Stimulated activated CD8-positive, alpha-beta memory T cell treated with anti-CD3 and anti-CD28 coated beads, Interleukin-12 subunit alpha, Interleukin-12 subunit beta, amount 100 ng/mL, for 24 hours (primary cell): ENCODE results near the gene EAF2.
"Not testable (repeated sequence)": the region's sequence is repeated elsewhere in the genome, so short reads cannot be mapped to it uniquely, and the experiment has no call there.

Experiments used
- DNase-seq: peaks from one replicate; pipeline ENCODE4 v3.0.0-alpha.2; 2020; ENCODE audit errors: extremely low read depth

EAF2 gene

GRCh38 chr3:121863247-121863646 lies 28.2 kb downstream of the EAF2 start:
- DNase-seq = not testable (repeated sequence)

- DNase-seq = no peak
These were observed 28.8 kb downstream of the EAF2 start for GRCh38 chr3:121863801-121864200.

DNA sequence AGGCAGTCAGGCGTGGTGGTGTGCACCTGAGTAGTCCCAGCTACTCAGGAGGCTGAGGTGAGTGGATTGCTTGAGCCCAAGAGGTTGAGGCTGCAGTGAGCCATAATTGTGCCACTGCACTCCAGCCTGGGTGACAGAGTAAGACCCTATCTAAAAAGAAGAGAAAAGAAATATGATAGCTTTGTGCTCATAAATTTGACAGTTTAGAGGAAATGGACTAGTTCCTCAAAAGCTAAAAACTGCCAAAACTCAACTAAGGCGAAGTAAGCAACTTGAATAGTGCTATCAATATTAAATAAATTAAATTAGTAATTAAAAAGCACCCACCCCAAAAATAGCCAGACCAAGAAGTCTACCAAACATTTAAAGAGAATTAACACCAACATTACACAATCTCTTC lies 34.7 kb downstream of the EAF2 start:
- DNase-seq = no peak

- DNase-seq = no peak
These were observed 35.7 kb downstream of the EAF2 start for GRCh38 chr3:121870717-121871116.

DNA sequence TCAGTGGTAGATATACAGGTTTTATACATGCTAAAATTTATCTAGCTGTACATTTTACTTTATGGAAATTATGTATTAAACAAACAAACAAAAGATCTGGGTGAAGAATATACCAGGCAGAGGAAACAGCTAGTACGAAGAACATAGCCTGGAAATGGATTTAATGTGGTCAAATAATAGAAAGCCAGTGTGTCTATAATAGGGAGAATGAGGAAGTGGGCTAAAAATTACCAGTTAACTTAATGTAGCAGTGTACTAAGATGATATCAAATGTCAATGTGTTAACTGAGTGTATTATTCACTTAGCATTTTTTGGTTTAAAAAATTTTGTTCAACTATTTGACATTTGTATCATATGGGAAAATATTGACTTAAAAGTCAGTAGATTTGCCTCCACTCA lies 36.4 kb downstream of the EAF2 start:
- DNase-seq = no peak

DNA sequence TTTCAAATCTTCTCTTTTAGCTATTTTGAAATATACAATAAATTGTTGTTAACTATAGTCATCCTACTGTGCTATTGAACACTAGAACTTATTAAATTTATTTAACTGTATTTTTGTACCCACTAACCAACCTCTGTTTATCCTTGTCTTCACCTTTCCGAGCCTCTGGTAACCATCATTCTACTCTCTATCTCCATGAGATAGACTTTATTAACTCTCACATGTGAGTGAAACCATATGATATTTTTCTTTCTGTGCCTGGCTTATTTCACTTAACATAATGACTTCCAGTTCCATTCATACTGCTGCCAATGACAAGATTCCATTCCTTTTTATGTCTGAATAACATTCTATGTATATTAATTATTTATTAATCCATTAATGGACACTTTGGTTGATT lies 43.4 kb downstream of the EAF2 start:
- no peak for DNase-seq

GRCh38 chr3:121883507-121883906 lies 48.5 kb downstream of the EAF2 start:
- DNase-seq = no peak

DNA sequence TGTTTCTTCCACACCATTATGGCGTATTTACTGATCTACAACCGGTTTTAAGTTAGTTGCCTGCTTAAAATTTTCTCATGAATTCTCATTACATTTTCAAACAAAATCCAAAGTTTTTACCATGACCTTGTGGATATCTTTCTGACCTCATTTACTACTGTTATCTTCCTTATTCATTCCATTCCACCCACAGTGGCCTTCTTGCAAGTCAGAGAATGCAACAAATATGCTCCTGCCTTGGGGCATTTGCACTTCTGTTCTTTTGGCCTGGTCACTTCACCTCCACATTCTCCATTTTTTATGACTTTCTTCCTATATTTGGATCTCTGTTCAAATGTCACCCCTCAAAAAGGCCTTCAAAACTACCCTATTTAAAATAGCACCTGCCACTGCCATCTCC lies 50.4 kb downstream of the EAF2 start:
- DNase-seq = no peak

DNA sequence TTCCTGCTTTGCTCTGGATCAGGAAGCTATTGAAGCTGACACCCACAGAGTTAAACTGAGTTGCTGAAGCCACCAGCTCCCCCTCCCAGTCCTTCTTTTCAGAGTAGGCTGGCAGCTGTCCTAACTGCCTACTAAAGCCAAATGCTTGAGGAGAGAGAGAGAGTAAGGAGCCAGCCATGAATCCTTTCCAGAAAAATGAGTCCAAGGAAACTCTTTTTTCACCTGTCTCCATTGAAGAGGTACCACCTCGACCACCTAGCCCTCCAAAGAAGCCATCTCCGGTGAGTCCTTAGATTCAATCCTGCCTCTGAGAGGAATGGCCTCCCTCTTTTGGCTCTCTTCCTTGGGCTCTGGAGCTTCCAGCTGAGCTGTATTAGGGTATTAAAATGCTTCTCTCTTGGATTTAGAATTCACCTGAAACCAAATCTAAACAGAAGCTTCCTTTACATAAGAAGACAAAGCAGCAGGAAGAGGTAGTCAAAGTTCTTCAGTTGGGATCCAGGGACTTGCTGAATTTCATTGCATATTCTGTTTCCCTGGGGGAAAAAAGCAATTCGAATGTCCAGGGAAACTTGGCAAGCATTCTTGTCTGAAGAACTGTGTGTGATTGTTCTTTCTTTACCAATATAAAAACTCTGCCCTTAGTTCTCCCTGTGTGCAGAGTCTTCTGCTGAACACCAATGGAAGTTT lies 59.4 kb downstream of the EAF2 start, which contains the start of gene SLC15A2:
Gene SLC15A2 (plus strand): TSS at position 101 of the 690 bp plus-strand sequence. CDS start 76 bp downstream, at position 177.
- DNase-seq = no peak

DNA sequence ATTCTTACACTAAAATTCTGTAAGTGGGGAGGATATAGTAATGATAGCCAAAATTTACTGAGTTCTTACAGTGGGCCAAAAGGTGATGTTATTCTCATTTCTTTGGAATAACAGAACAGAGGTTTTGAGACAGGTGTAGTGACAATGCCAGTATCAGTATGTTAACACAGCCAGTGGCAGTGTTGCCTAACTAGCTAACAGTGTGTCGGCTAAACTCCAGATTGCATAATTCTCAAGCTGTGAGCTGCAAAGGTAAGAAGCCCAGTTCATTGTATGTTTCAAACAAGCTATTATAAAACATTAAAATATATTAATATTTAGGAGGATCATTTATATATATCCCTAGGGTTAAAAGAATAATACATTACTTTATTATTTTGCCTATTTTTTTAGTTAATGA lies 60.1 kb downstream of the EAF2 start:
- no peak for DNase-seq

DNA sequence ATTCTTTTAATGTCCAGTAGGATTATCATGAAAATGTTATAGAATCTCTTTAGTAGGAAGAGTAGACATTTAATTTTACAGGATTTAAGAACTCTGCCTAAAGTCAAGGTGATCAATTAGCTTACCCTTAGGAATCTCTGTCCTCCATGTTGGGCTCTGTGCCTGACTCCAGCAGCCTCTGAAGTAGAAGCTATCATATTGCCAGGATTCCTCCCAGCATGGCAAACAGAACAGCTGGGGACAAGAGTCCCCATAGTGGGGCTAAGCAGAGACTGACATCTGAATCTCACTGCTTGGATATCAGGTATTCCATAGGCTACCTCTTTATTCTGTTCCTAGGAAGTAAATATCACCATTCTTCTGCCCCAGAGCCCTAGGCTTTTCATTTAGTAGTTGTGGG lies 60.7 kb downstream of the EAF2 start:
- no peak for DNase-seq

DNA sequence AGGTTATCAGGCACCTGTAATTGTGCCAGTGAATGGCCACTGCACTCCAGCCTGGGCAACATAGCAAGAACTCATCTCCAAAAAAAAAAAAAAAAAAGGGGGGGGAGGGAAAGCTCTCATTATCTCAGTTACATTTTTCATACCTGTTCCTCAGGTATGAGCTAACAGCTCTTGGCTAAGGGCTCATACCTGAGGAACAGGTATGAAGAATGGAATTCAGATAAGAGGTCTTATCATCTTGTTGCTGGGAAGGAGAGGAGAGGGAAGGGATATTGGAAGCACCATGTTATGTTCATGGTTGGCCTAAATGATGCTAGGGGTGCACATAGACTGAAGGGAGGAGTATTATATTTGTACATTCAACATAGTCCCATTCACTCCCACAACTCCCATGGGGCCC lies 61.8 kb downstream of the EAF2 start:
- DNase-seq = no peak

DNA sequence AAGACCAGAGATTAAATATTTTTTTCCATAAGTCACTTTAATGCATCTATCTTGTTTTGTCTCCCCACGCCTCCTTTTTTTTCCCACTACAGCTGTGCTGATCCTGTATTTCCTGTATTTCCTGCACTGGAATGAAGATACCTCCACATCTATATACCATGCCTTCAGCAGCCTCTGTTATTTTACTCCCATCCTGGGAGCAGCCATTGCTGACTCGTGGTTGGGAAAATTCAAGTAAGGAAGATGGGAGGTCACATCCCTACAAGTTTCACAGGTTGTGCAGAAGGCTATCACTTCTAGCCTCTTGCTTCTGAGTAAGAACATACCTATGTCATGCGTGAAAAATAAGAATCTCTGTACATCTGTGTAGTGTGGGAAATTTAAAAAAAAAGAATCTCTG lies 62.3 kb downstream of the EAF2 start:
- no peak for DNase-seq

- DNase-seq = no peak
These were observed 78.4 kb downstream of the EAF2 start for GRCh38 chr3:121913305-121913990.

DNA sequence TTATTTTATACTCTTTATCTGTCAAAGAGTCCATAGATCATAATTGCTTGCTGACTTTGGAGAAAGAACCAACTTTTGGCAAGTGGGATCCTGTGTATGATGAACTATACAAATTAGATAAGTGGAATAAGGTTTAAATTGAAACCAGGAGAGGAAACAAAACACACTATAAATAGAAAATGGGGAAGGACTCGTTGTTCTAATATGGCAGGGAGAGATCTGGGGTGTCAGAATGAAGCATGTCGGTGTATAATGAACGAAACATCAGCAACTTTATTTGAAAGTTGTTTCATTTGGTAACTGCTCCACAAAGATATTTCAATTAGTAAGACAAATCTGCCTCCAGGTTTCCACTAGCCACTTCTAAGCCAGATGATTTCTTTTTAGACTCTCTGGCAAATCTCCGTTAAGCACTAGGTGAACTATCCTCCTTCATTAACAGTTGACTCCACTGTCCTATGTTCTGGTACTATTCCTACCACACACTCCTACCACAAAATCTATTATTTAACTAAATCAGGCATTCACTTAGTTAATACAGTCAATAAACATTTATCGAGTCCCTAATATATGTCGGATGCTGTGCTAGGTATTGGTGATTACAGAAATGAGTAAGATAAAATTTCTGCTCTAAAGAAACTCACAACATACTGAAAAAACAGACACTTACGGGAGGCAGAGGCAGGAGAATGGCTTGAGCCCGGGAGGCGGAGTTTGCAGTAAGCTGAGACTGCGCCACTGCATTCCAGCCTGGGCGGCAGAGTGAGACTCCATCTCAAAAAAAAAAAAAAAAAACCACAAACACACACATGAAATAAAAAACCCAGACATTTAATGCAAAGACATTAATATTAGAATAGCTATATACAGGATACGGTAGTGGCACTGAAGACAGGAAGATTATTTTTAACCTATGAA lies 79.3 kb downstream of the EAF2 start:
- DNase-seq = no peak

GRCh38 chr3:121916189-121916588 lies 81.2 kb downstream of the EAF2 start:
- no peak for DNase-seq

GRCh38 chr3:121918779-121919483 lies 83.9 kb downstream of the EAF2 start:
- no peak for DNase-seq

GRCh38 chr3:121924734-121925133 lies 89.7 kb downstream of the EAF2 start:
- no peak for DNase-seq

DNA sequence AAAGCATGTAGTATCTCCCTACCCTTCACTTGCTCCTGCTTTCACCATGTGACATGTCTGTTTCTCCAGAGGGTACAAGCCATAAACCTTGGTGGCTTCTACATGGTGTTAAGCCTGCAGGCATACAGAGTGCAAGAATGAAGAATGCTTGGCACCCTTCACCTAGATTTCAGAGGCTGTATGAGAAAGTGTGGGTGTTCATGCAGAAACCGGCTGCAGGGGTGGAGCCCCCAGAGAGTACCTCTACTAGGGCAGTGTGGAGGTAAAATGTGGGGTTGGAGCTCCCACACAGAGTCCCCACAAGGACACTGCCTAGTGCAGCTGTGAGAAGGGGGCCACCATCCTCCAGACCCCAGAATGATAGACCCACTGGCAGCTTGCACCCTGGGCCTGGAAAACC lies 91.4 kb downstream of the EAF2 start:
- no peak for DNase-seq
